Transverse colon (tissue), 4 donors: ENCODE measurements around the gene SH3RF3. TPM values are rescaled to one million over a fixed set of nuclear protein-coding genes. Genes with fewer than 3 reads are reported as not detected.
"Not testable (repeated sequence)": the region's sequence is repeated elsewhere in the genome, so short reads cannot be mapped to it uniquely, and the experiment has no call there.

Experiments used
- DNase-seq: peaks from one replicate; pipeline ENCODE4 v3.0.0-alpha.2; 2019
- H3K27ac ChIP-seq, 4 donors: fragments of 200-600 bp; sonication (generic); 2 replicates each; pipeline ENCODE4 v1.5.1; 2016 to 2018; ENCODE audit warnings: inconsistent platforms in 4 of 4
- H3K27me3 ChIP-seq: fragments of 200-600 bp; sonication (generic); 2 replicates; pipeline ENCODE4 v1.5.1; 2017; ENCODE audit warnings: inconsistent platforms
- H3K36me3 ChIP-seq, 4 donors: fragments of 200-600 bp; sonication (generic); 2 replicates each; pipeline ENCODE4 v1.5.1; 2017 to 2019; ENCODE audit warnings: inconsistent platforms in 4 of 4
- H3K4me1 ChIP-seq, 4 donors: fragments of 200-600 bp; sonication (generic); 2 replicates each; pipeline ENCODE4 v1.5.1; 2017 to 2020; ENCODE audit warnings: inconsistent platforms in 4 of 4
- H3K4me3 ChIP-seq, 4 donors: fragments of 200-600 bp; sonication (generic); 1 replicate in 1 of 4; 2 replicates in 3 of 4; pipeline versions ENCODE4 v1.5.1 to v1.6.1; 2017 to 2019; ENCODE audit warnings: inconsistent platforms in 4 of 4
- H3K9me3 ChIP-seq, 2 donors: fragments of 200-600 bp; sonication (generic); 2 replicates each; pipeline ENCODE4 v1.5.1; 2017 to 2019; ENCODE audit warnings: inconsistent platforms in 2 of 2
- CTCF ChIP-seq, 5 experiments: fragments of 200-600 bp in 3 of 5; fragments of 450-650 bp in 2 of 5; sonication (generic) in 3 of 5; IDR thresholded peaks; 1 replicate in 2 of 5; 2 replicates in 3 of 5; pipeline ENCODE4 v1.5.1; 2016 to 2017; ENCODE audit warnings: antibody characterized with exemption in 5 of 5, inconsistent platforms in 3 of 5, mild to moderate bottlenecking in 2 of 5, moderate library complexity in 1 of 5
- EP300 ChIP-seq: sonication (generic); formaldehyde crosslinking; IDR thresholded peaks from one replicate; pipeline ENCODE4 v1.6.1; 2017; ENCODE audit warnings: antibody characterized with exemption, low read depth
- POLR2A ChIP-seq: fragments of 450-650 bp; IDR thresholded peaks from one replicate; pipeline ENCODE4 v1.6.1; 2016; ENCODE audit warnings: antibody characterized with exemption, mild to moderate bottlenecking, moderate library complexity
- POLR2AphosphoS5 ChIP-seq, 3 donors: sonication (generic); formaldehyde crosslinking; IDR thresholded peaks; one replicate each; pipeline ENCODE4 v1.6.1; 2016; ENCODE audit warnings: antibody characterized with exemption in 3 of 3
- WGBS, 2 donors: methylation state at CpG; one replicate each; pipeline ENCODE4 v1.1.5; 2018; ENCODE audit warnings: low coverage in 1 of 2; 5-methylcytosine and 5-hydroxymethylcytosine counted together
- in situ Hi-C, 4 donors: fragments of 200-750 bp; cut with MboI; loops; one replicate each; pipeline versions ENCODE4 v1.15.0 to v1.15.1; 2017; ENCODE audit warnings: low sequenced_read_pairs in 3 of 4, low pct_ligation_motif_present in 1 of 4, low pct_unique_long_range_greater_than_20kb in 1 of 4
- intact Hi-C: fragments of 100-400 bp; cut with DNase I; formaldehyde crosslinking; loops from one replicate; pipeline ENCODE4 v1.15.1; 2023; ENCODE audit warnings: low total_unique reads
- total RNA-seq, 4 donors: library from RNA; depleted of rRNA; stranded (reverse); fragments of >200 nt; gene quantifications; one replicate each; pipeline ENCODE4 v1.1.0, GENCODE V29; 2016

The SH3RF3 gene
- total RNA-seq, 4 donors from 2014 or later = 1.9 to 8.8 (median 2.9) TPM

- H3K36me3 ChIP-seq = no peaks in the 10 kb centered on the region
- H3K27me3 ChIP-seq = no peaks in the 10 kb centered on the region
- in situ Hi-C loops = no loop called here
- intact Hi-C loops = no loop called here
- WGBS, 2 donors = 85 to 100% methylated on average over 1 to 10 of the region's 10 CpGs
- peaks cover 0 to 6% (median 5%) of the 10 kb centered on the region in 4 donors for H3K4me1 ChIP-seq
- H3K4me3 ChIP-seq = no peak overlapping the region
- TF ChIP-seq POLR2A (no peak), CTCF (IDR thresholded peaks at IDR 0.05) (no peak), EP300 (no peak), POLR2AphosphoS5 (IDR thresholded peaks at IDR 0.05) (no peak)
- H3K9me3 ChIP-seq = no peaks in the 10 kb centered on the region
- no peak for DNase-seq
- H3K27ac ChIP-seq = no peak overlapping the region
Measured at GRCh38 chr2:109531896-109532727, 403.1 kb downstream of the SH3RF3 start.

- H3K9me3 ChIP-seq = no peaks in the 10 kb centered on the region
- TF ChIP-seq POLR2AphosphoS5 (IDR thresholded peaks at IDR 0.05) (no peak), POLR2A (no peak), CTCF (IDR thresholded peaks at IDR 0.05) (no peak), EP300 (no peak)
- H3K4me1 ChIP-seq = peaks cover 0 to 6% (median 5%) of the 10 kb centered on the region in 4 donors
- no peaks in the 10 kb centered on the region for H3K36me3 ChIP-seq
- intact Hi-C loops (no loop called here), in situ Hi-C loops (no loop called here)
- no peaks in the 10 kb centered on the region for H3K27me3 ChIP-seq
- no peak overlapping the region for H3K4me3 ChIP-seq
- H3K27ac ChIP-seq = no peak overlapping the region
- DNase-seq = no peak
- WGBS, 2 donors = 83 to 94% methylated on average over 5 of the region's 5 CpGs
Measured at GRCh38 chr2:109532728-109533076, 403.7 kb downstream of the SH3RF3 start.

GRCh38 chr2:109533823-109534222 lies 404.8 kb downstream of the SH3RF3 start:
- peaks cover 0 to 6% (median 5%) of the 10 kb centered on the region in 4 donors for H3K4me1 ChIP-seq
- no peaks in the 10 kb centered on the region for H3K36me3 ChIP-seq
- H3K27me3 ChIP-seq = no peaks in the 10 kb centered on the region
- intact Hi-C loops = no loop called here
- no peak for DNase-seq
- TF ChIP-seq EP300 (no peak), POLR2A (no peak), POLR2AphosphoS5 (IDR thresholded peaks at IDR 0.05) (no peak), CTCF (IDR thresholded peaks at IDR 0.05) (no peak)
- WGBS, 2 donors = 75% methylated on average over 7 of the region's 7 CpGs; no CpG with 5 or more reads in 1 of the 2 donors
- H3K9me3 ChIP-seq = no peaks in the 10 kb centered on the region
- H3K27ac ChIP-seq = no peak overlapping the region
- in situ Hi-C loops = no loop called here
- no peak overlapping the region for H3K4me3 ChIP-seq

- Histone ChIP-seq H3K4me3 (no peak overlapping the region), H3K27me3 (no peaks in the 10 kb centered on the region), H3K36me3 (no peaks in the 10 kb centered on the region), H3K27ac (no peak overlapping the region), H3K9me3 (no peaks in the 10 kb centered on the region), H3K4me1 (peaks cover 0 to 4% (median 2%) of the 10 kb centered on the region in 4 donors)
- 65% methylated on average over 6 of the region's 6 CpGs; no CpG with 5 or more reads in 1 of the 2 donors for WGBS, 2 donors
- intact Hi-C loops = no loop called here
- no peak for TF ChIP-seq POLR2AphosphoS5 (IDR thresholded peaks at IDR 0.05)
- TF ChIP-seq CTCF (IDR thresholded peaks at IDR 0.05) = no peak
- no peak for TF ChIP-seq EP300
- no peak for TF ChIP-seq POLR2A
- in situ Hi-C loops = no loop called here
- no peak for DNase-seq
Measured at GRCh38 chr2:109535217-109535946, 406.4 kb downstream of the SH3RF3 start.

GRCh38 chr2:109536556-109536955 lies 407.6 kb downstream of the SH3RF3 start:
- H3K36me3 ChIP-seq, H3K9me3 ChIP-seq, intact Hi-C loops, in situ Hi-C loops, H3K27ac ChIP-seq, H3K27me3 ChIP-seq, DNase-seq, H3K4me3 ChIP-seq, H3K4me1 ChIP-seq: not testable (repeated sequence)
- 59% methylated on average over 3 of the region's 3 CpGs; no CpG with 5 or more reads in 1 of the 2 donors for WGBS, 2 donors
